Endothelial cell (in vitro differentiated cells): ENCODE data around the gene OR52E4. TPM values are rescaled to one million over a fixed set of nuclear protein-coding genes. Genes with fewer than 3 reads are reported as not detected.

Experiments
- DNase-seq: peaks from one replicate; pipeline ENCODE4 v3.0.0; 2021; ENCODE audit warnings: low spot score
- H3K27ac Mint-ChIP-seq: one replicate; pipeline ENCODE4 v1.8.0; 2021; ENCODE audit warnings: mixed read lengths, inconsistent platforms; ENCODE audit not compliant: unreplicated experiment
- H3K27me3 Mint-ChIP-seq: one replicate; pipeline ENCODE4 v1.8.0; 2021; ENCODE audit warnings: mild to moderate bottlenecking, moderate library complexity, mixed read lengths, inconsistent platforms; ENCODE audit not compliant: unreplicated experiment
- H3K36me3 Mint-ChIP-seq: one replicate; pipeline ENCODE4 v1.8.0; 2021; ENCODE audit warnings: mild to moderate bottlenecking, low read depth, mixed read lengths, inconsistent platforms; ENCODE audit not compliant: unreplicated experiment
- H3K4me1 Mint-ChIP-seq: one replicate; pipeline ENCODE4 v1.8.0; 2021; ENCODE audit warnings: mild to moderate bottlenecking, mixed read lengths, inconsistent platforms; ENCODE audit not compliant: unreplicated experiment
- H3K4me3 Mint-ChIP-seq: one replicate; pipeline ENCODE4 v1.8.0; 2021; ENCODE audit warnings: mild to moderate bottlenecking, mixed read lengths, inconsistent platforms; ENCODE audit not compliant: unreplicated experiment
- H3K9me3 Mint-ChIP-seq: one replicate; pipeline ENCODE4 v1.8.0; 2021; ENCODE audit warnings: mixed read lengths, inconsistent platforms; ENCODE audit not compliant: unreplicated experiment
- CTCF ChIP-seq: fragments of 200-600 bp; sonication (generic); IDR thresholded peaks from one replicate; pipeline ENCODE4 v1.5.0; 2021; ENCODE audit warnings: antibody characterized with exemption; ENCODE audit not compliant: unreplicated experiment
- total RNA-seq: library from RNA; stranded (reverse); fragmentation: NEBNext Ultra II Directional; extraction: Animal tissue kit (Norgen Biotek cat#: 25700); gene quantifications from one replicate; pipeline ENCODE4 v1.2.1, GENCODE V29; 2021; ENCODE audit not compliant: unreplicated experiment

Gene OR52E4
- total RNA-seq, 1 donor from 2014 or later, result not detected

- H3K9me3 Mint-ChIP-seq, result no peaks in the 10 kb centered on the region
- no peak for TF ChIP-seq CTCF
These were observed 1.9 kb upstream of the OR52E4 start for GRCh38 chr11:5878564-5878963.

GRCh38 chr11:5881756-5882155 is 1.3 kb downstream of the OR52E4 start:
- DNase-seq, result no peak
- H3K4me3 Mint-ChIP-seq, result no peak overlapping the region
- peaks cover 4% of the 10 kb centered on the region for H3K4me1 Mint-ChIP-seq
- H3K9me3 Mint-ChIP-seq, result no peaks in the 10 kb centered on the region
- H3K36me3 Mint-ChIP-seq, result no peaks in the 10 kb centered on the region
- no peaks in the 10 kb centered on the region for H3K27me3 Mint-ChIP-seq
- H3K27ac Mint-ChIP-seq, result no peak overlapping the region
- TF ChIP-seq CTCF, result no peak

More at GRCh38 chr11:5878564-5878963, 1.9 kb upstream of the OR52E4 start:
- Mint-ChIP-seq H3K27me3 (no peaks in the 10 kb centered on the region), H3K27ac (no peak overlapping the region), H3K36me3 (no peaks in the 10 kb centered on the region), H3K4me1 (peaks cover 4% of the 10 kb centered on the region), H3K4me3 (no peak overlapping the region)
- no peak for DNase-seq

GRCh38 chr11:5887172-5887571 is 6.7 kb downstream of the OR52E4 start:
- Mint-ChIP-seq H3K36me3 (no peaks in the 10 kb centered on the region), H3K4me1 (peaks cover 5% of the 10 kb centered on the region), H3K27me3 (no peaks in the 10 kb centered on the region), H3K4me3 (no peak overlapping the region), H3K9me3 (no peaks in the 10 kb centered on the region), H3K27ac (no peak overlapping the region)
- DNase-seq, result no peak
- no peak for TF ChIP-seq CTCF

GRCh38 chr11:5887661-5888060 is 7.2 kb downstream of the OR52E4 start:
- no peak overlapping the region for H3K27ac Mint-ChIP-seq
- H3K9me3 Mint-ChIP-seq, result no peaks in the 10 kb centered on the region
- no peak for TF ChIP-seq CTCF
- DNase-seq, result no peak
- H3K4me3 Mint-ChIP-seq, result no peak overlapping the region
- H3K27me3 Mint-ChIP-seq, result no peaks in the 10 kb centered on the region
- H3K4me1 Mint-ChIP-seq, result peaks cover 5% of the 10 kb centered on the region
- no peaks in the 10 kb centered on the region for H3K36me3 Mint-ChIP-seq

- H3K9me3 Mint-ChIP-seq, result no peaks in the 10 kb centered on the region
- H3K27me3 Mint-ChIP-seq, result no peaks in the 10 kb centered on the region
- peaks cover 5% of the 10 kb centered on the region for H3K4me1 Mint-ChIP-seq
- H3K4me3 Mint-ChIP-seq, result no peak overlapping the region
- no peak for DNase-seq
- peak; percentile 88 for TF ChIP-seq CTCF
- H3K36me3 Mint-ChIP-seq, result no peaks in the 10 kb centered on the region
- no peak overlapping the region for H3K27ac Mint-ChIP-seq
These were observed 10.9 kb downstream of the OR52E4 start for GRCh38 chr11:5891216-5891800.
